HG02884 (cell line): ENCODE results near the gene OGDH.
A peak's percentile ranks its signal among the peaks of the same experiment; 100 is the strongest.

Experiments
- ATAC-seq: cut with Tn5 transposase; IDR thresholded peaks from one replicate; pipeline ENCODE4 v1.9.1; 2021; ENCODE audit warnings: mild to moderate bottlenecking, moderate library complexity; ENCODE audit not compliant: unreplicated experiment

Gene OGDH

DNA sequence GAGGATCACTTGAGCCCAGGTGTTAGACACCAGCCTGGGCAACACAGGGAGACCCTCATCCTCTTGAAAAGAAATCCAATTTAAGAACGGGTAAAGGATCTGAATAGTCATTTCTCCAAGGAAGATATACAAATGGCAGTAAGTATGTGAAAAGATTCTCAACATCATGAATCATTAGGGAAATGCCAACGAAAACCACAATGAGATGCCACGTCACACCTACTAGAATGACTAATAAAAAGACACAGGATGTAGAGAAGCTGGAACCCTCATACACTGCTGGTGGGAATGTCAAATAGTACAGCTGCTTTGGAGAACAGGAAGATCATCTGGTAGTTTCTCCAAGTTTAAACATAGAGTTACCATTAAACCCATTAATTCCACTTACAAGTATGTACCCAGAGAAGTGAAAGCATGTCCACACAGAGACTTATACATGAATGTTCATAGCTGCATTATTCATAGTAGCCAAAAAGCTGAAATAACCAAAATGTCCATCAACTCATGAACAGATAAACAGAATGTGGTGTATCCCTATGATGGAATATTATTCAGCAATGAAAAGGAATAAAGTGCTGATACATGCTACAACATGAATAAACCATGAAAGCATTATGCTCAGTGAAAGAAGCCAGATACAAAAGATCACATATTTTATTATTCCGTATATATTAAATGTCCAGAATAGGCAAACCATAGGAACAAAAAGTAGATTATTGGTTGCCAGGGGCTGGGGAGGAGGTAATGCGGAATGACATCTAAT is 129.2 kb downstream of the OGDH start:
- ATAC-seq = no peak

DNA sequence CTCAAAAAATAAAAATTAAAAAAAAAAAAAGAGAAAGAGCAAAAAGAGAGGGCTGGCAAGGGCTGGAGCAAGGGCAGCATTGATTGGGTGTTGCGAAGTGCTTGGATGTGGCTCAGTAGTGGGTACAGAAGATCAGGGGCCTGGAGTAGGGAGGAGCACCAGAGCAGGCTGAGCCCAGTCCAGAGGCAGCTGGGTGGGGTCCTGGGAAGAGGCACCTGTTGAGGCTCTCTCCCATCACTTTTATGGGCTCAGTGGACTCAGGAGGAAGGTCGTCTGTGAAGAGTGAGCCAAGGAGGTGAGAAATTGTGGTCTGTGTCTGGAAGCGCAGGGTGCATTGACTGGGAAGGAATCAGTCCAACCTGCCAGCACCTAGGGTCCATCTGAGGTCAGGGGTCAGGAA is 130.5 kb downstream of the OGDH start:
- no peak for ATAC-seq

- ATAC-seq = no peak
Observed at GRCh38 chr7:44738051-44738723, 131.8 kb downstream of the OGDH start.

- no peak for ATAC-seq
Observed at GRCh38 chr7:44738876-44739665, 132.6 kb downstream of the OGDH start.

GRCh38 chr7:44740055-44740454 is 133.6 kb downstream of the OGDH start:
- no peak for ATAC-seq

GRCh38 chr7:44743750-44744149 is 137.3 kb downstream of the OGDH start:
- ATAC-seq = no peak

DNA sequence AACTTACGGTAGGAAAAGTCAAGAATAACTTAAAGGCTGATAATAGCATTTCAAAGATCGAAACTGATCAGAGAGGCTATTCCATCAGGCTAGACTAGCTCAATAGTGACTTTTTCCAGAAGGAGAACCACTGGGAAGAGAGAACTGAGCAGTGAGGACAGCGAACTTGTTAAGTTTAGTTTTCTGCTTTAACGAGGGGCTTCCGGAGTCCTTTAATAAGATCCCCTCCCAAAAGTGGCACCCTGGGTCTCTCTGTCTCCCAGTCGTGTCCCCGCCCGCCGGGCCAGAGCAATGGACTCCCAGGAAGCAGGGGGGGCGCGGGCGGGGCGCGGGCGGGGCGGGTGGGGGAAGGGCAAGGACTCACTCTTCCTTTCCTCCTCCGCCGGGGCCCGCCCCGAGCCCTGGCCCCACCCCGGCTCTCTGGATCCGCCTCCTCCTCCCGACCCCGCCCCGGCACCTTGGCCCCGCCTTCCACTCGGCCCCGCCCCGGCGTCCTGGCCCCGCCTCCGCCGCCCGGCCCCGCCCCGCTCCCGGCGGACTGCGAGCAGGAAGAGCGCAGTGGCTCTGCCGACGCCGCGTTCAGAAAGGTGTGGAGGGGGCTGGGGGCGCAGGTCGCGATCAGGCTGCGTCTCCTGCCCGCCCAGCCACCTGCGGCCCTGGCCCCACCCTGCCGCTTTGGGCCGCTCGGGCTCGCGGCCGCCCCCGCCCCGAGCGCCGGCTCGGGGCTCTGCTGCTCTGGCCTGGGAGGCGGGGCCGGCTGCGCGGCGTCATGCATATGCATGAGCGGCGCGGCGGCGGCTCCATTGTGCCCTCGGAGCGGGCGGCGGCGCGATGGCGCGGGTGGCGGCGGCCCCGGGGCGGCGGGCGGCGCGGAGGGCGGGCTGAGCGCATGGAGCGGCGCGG is 141.9 kb downstream of the OGDH start, which contains the start of gene ZMIZ2:
TSS of gene ZMIZ2 (plus strand) at position 803 of the 903 bp plus-strand sequence. CDS start 7,403 bp downstream, outside the sequence.
- ATAC-seq = peak; percentile 58

- peak; percentile 11 for ATAC-seq
Observed at GRCh38 chr7:44748948-44749731, 142.7 kb downstream of the OGDH start.

- ATAC-seq = no peak
Observed at GRCh38 chr7:44749992-44750391, 143.6 kb downstream of the OGDH start.

DNA sequence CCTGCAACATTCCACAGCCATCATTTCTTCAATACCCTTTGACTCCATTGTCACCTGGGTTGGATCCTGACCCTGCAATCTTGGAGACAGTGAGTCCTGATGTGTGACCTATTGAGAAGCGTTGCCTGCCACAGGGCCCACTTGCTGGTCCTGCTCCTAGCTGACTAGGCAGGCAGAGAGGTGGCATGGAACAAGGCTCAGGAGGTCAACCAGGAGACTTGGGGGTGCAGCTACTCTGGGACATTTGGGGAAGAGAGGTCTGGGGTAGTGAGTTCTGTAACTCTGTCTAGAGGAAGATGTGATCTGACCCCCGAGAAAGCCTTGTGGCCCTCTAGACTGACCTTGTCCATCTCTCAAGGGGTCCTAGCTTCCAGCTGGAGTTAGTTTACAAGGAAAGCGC is 144.0 kb downstream of the OGDH start:
- no peak for ATAC-seq

- peak; percentile 63 for ATAC-seq
Observed at GRCh38 chr7:44750921-44751571, 144.6 kb downstream of the OGDH start.

- no peak for ATAC-seq
Observed at GRCh38 chr7:44752822-44753221, 146.4 kb downstream of the OGDH start.

GRCh38 chr7:44754802-44755697 is 148.6 kb downstream of the OGDH start:
- no peak for ATAC-seq

- no peak for ATAC-seq
Observed at GRCh38 chr7:44755698-44756627, 149.5 kb downstream of the OGDH start.

GRCh38 chr7:44756904-44757303 is 150.5 kb downstream of the OGDH start:
- ATAC-seq = no peak

- no peak for ATAC-seq
Observed at GRCh38 chr7:44757311-44757710, 150.9 kb downstream of the OGDH start.

DNA sequence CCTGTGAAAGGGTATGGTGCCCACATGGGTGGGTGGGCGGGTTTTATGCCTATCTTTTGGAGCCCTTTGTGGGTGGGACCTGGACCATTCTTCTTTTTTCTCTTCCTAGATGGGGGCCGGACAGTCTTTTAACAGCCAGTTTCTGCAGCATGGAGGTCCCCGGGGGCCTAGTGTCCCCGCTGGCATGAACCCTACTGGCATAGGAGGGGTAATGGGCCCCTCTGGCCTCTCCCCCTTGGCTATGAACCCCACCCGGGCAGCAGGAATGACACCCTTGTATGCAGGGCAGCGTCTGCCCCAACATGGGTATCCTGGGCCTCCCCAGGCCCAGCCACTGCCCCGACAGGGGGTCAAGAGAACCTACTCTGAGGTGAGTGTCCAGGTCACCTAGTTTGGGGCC is 151.3 kb downstream of the OGDH start:
- ATAC-seq = no peak
